HepG2 (cell line): Measurements from ENCODE around the gene VWA3A. TPM values are rescaled to one million over a fixed set of nuclear protein-coding genes. Genes with fewer than 3 reads are reported as not detected.

ENCODE experiments used
- ATAC-seq: fragments of 200-7000 bp; cut with Tn5 transposase; 3 replicates; pipeline ENCODE4 v1.9.1; 2020; ENCODE audit warnings: mild to moderate bottlenecking, moderate library complexity
- BruUV-seq: library from RNA; stranded (reverse); fragments of 400-500 nt; replicated peaks from 2 replicates; lab custom pipeline; 2021; lab: Mats Ljungman, UMichigan
- CTCF ChIA-PET: fragments of 300-600 bp; formaldehyde crosslinking; extraction: SDS; loops from one replicate; lab custom pipeline; 2021; ENCODE audit warnings: low total read pairs, inconsistent platforms, low intra/inter-chr PET ratio; lab: Yijun Ruan, JAX
- POLR2A ChIA-PET: fragments of 350-600 bp; sonication (Branson Sonifier 250); formaldehyde crosslinking; loops from one replicate; lab custom pipeline; 2020; ENCODE audit warnings: antibody characterized with exemption, inconsistent platforms; lab: Yijun Ruan, JAX
- DNase-seq: peaks from one replicate; pipeline ENCODE4 v3.0.0-alpha.2; 2015; ENCODE audit warnings: low spot score
- FAIRE-seq: peaks from 3 replicates; lab custom pipeline; 2011; peaks lifted over from hg19 to GRCh38; lab: Jason Lieb, UNC
- H2AFZ ChIP-seq: one replicate; pipeline ENCODE4 v1.6.1; 2011; ENCODE audit warnings: low read length, inconsistent platforms
- H3K27ac ChIP-seq: fragments of 300-600 bp; 3 replicates; pipeline ENCODE4 v1.8.0; 2011; ENCODE audit warnings: mixed run types, mild to moderate bottlenecking, mixed read lengths, low read length, inconsistent platforms; ENCODE audit not compliant: insufficient read depth; ENCODE audit errors: extremely low read length
- H3K27me3 ChIP-seq, 2 experiments: fragments of 200-600 bp in 1 of 2; 2 replicates in 1 of 2; 3 replicates in 1 of 2; pipeline versions ENCODE4 v1.6.0 to v1.8.0; 2011; ENCODE audit warnings: low read length in 2 of 2, mild to moderate bottlenecking in 2 of 2, moderate library complexity in 2 of 2, inconsistent platforms in 1 of 2; ENCODE audit not compliant: insufficient read depth in 2 of 2, control insufficient read depth in 1 of 2
- H3K36me3 ChIP-seq, 2 experiments: fragments of 200-600 bp in 1 of 2; replicated peaks in 1 of 2; 2 replicates in 1 of 2; 3 replicates in 1 of 2; pipeline versions ENCODE4 v1.5.1 to v1.8.0; 2011; ENCODE audit warnings: low read length in 2 of 2, inconsistent platforms in 1 of 2; ENCODE audit not compliant: insufficient read depth in 2 of 2, control insufficient read depth in 1 of 2
- H3K4me1 ChIP-seq: 2 replicates; pipeline ENCODE4 v1.5.1; 2012; ENCODE audit warnings: low read length, inconsistent platforms; ENCODE audit not compliant: insufficient read depth
- H3K4me2 ChIP-seq: 2 replicates; pipeline ENCODE4 v1.6.0; 2011; ENCODE audit warnings: low read depth, low read length, inconsistent platforms
- H3K4me3 ChIP-seq, 3 experiments: fragments of 200-600 bp in 1 of 3; sonication (generic), shearing (Covaris generic) in 1 of 3; replicated peaks in 1 of 3; 2 replicates each; pipeline ENCODE4 v1.5.1; 2011 to 2016; ENCODE audit warnings: low read length in 3 of 3, inconsistent platforms in 2 of 3, low read depth in 2 of 3, mild to moderate bottlenecking in 2 of 3, control low read depth in 1 of 3, mixed read lengths in 1 of 3; ENCODE audit not compliant: insufficient read depth in 1 of 3
- H3K79me2 ChIP-seq: one replicate; pipeline ENCODE4 v1.6.1; 2011; ENCODE audit warnings: low read length, inconsistent platforms; ENCODE audit not compliant: insufficient read depth
- H3K9ac ChIP-seq: 2 replicates; pipeline ENCODE4 v1.6.0; 2011; ENCODE audit warnings: mild to moderate bottlenecking, low read depth, low read length, inconsistent platforms; ENCODE audit not compliant: insufficient read depth
- H3K9me3 ChIP-seq: 2 replicates; pipeline ENCODE4 v1.5.1; 2012; ENCODE audit warnings: mild to moderate bottlenecking, low read length
- H4K20me1 ChIP-seq: 2 replicates; pipeline ENCODE4 v1.6.0; 2011; ENCODE audit warnings: inconsistent platforms, mild to moderate bottlenecking, low read length, moderate library complexity; ENCODE audit not compliant: insufficient read depth
- CREB1 ChIP-seq, 2 experiments: fragments of 450-650 bp in 1 of 2; IDR thresholded peaks; 2 replicates each; pipeline ENCODE4 v1.6.1; 2016 to 2017; ENCODE audit warnings: control low read depth in 1 of 2, mild to moderate bottlenecking in 1 of 2, missing compliant biosample characterization in 1 of 2, missing genetic modification characterization in 1 of 2
- E2F2 ChIP-seq: sonication (generic); formaldehyde crosslinking; IDR thresholded peaks from 2 replicates; pipeline ENCODE4 v1.4.0; 2020; ENCODE audit warnings: missing genetic modification reagents, borderline replicate concordance
- ERF ChIP-seq: IDR thresholded peaks from 2 replicates; pipeline ENCODE4 v1.6.1; 2018; ENCODE audit warnings: missing biosample characterization, missing genetic modification reagents
- HOXA5 ChIP-seq: sonication (generic); formaldehyde crosslinking; IDR thresholded peaks from 2 replicates; pipeline ENCODE4 v1.4.0; 2020; ENCODE audit warnings: missing genetic modification reagents
- KDM1A ChIP-seq: IDR thresholded peaks from 2 replicates; pipeline ENCODE4 v1.6.1; 2016; ENCODE audit warnings: missing compliant biosample characterization
- NFIC ChIP-seq: IDR thresholded peaks from 2 replicates; pipeline ENCODE4 v1.6.1; 2012; ENCODE audit warnings: mild to moderate bottlenecking, low read length, inconsistent platforms
- RFXAP ChIP-seq: sonication (generic); formaldehyde crosslinking; IDR thresholded peaks from 2 replicates; pipeline ENCODE4 v1.4.0; 2020; ENCODE audit warnings: missing genetic modification reagents, borderline replicate concordance
- ZIK1 ChIP-seq: sonication (generic); formaldehyde crosslinking; IDR thresholded peaks from 2 replicates; pipeline ENCODE4 v1.5.0; 2020; ENCODE audit warnings: mild to moderate bottlenecking, low read depth, missing genetic modification reagents, borderline replicate concordance
- ZNF121 ChIP-seq: sonication (generic); formaldehyde crosslinking; IDR thresholded peaks from 2 replicates; pipeline ENCODE4 v1.5.0; 2020; ENCODE audit warnings: mild to moderate bottlenecking, missing genetic modification reagents
- ZNF326 ChIP-seq: sonication (generic); formaldehyde crosslinking; IDR thresholded peaks from 2 replicates; pipeline ENCODE4 v1.4.0; 2020; ENCODE audit warnings: missing genetic modification reagents, borderline replicate concordance
- ZNF430 ChIP-seq: sonication (generic); formaldehyde crosslinking; IDR thresholded peaks from 2 replicates; pipeline ENCODE4 v1.9.0; 2021; ENCODE audit warnings: mild to moderate bottlenecking, missing genetic modification reagents
- ZNF512 ChIP-seq: sonication (generic); formaldehyde crosslinking; IDR thresholded peaks from 2 replicates; pipeline ENCODE4 v1.4.0; 2020; ENCODE audit warnings: mild to moderate bottlenecking, missing genetic modification reagents
- ZNF589 ChIP-seq: sonication (generic); formaldehyde crosslinking; conservative IDR thresholded peaks from 2 replicates; pipeline ENCODE4 v1.8.0; 2022; ENCODE audit warnings: mild to moderate bottlenecking, moderate library complexity, missing genetic modification reagents
- WGBS: methylation state at CpG from one replicate; pipeline ENCODE4 v1.1.6; 2017; ENCODE audit warnings: low lambda C conversion rate; 5-methylcytosine and 5-hydroxymethylcytosine counted together
- in situ Hi-C: cut with HindIII; loops from 2 replicates; pipeline ENCODE4 v1.10.0; 2017; ENCODE audit warnings: low pct_unique_long_range_greater_than_20kb; ENCODE audit not compliant: extremely low pct_ligation_motif_present
- intact Hi-C: fragments of 100-400 bp; cut with micrococcal nuclease; formaldehyde crosslinking; loops from one replicate; pipeline ENCODE4 v1.10.0; 2022; ENCODE audit not compliant: unreplicated experiment
- polyA plus RNA-seq, 8 experiments: library from polyadenylated mRNA; depleted of rRNA in 3 of 8; stranded (reverse) in 7 of 8; unstranded in 1 of 8; fragments of >200 nt; fragmentation: Illumina TruSeq in 4 of 8; extraction: Trizol in 4 of 8; gene quantifications; 2 replicates each; pipeline versions ENCODE4 v1.2.1 to v1.2.3, GENCODE V29; 2011 to 2016; ENCODE audit warnings: low read depth in 4 of 8, missing spikeins in 1 of 8, mixed read lengths in 1 of 8; ENCODE audit not compliant: insufficient read depth in 1 of 8
- total RNA-seq, 5 experiments: library from RNA; depleted of rRNA; stranded (reverse); fragments of >200 nt; fragmentation: Illumina TruSeq; extraction: Trizol; gene quantifications; 2 replicates each; pipeline ENCODE4 v1.2.3, GENCODE V29; 2016; ENCODE audit warnings: low read depth in 1 of 5
- TF ChIP-seq, protein P1 (sequence below): IDR thresholded peaks from 2 replicates; pipeline ENCODE4 v1.6.1; 2016; ENCODE audit warnings: missing biosample characterization, missing genetic modification reagents, low read depth
- TF ChIP-seq, protein P2 (sequence below): fragments of 450-650 bp; IDR thresholded peaks from 2 replicates; pipeline ENCODE4 v1.6.1; 2017

VWA3A gene
- total and polyA plus RNA-seq, 2 of the 13 experiments (the other 11 are each of a cell fraction or from before 2014, with no cell fraction given): 0.03 to 0.07 TPM

DNA sequence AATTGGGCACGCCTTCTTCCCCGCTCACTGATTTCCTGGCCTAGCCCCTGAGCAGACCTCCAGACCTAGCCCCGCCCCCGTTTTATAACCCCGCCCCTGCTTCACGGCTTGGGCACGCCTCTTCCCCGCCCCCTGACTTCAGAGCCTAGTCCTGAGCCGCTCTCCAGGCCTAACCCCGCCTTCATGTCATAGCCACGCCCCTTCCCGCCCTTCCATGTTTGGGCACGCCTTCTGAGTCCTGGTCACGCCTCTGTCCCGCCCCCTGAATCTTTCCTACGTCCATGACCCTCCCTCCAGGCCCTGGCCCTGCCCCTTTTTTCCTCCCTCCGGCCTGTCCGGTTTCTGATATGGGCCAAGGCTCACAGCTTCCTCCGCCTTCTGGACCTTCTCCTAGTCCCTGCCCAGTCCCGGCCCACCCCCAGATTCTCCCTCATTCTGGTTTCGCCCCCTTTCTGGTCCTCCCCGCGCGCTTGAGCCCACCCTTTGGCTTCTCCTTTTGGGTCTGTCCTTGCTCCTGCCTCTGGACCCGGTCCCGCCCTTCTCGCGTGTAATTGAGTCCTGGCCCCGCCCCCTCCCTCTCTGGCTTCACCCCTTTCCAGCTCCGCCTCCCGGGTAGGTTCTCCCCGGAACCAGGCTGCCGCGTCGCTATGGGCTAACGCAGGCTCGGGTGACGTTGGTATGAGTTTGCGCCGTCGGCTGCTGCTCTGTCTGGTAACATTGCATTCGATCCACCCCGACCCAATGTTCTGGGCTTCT, 98.6 kb downstream of the VWA3A start (continued):
- TF ChIP-seq, protein P1, sequence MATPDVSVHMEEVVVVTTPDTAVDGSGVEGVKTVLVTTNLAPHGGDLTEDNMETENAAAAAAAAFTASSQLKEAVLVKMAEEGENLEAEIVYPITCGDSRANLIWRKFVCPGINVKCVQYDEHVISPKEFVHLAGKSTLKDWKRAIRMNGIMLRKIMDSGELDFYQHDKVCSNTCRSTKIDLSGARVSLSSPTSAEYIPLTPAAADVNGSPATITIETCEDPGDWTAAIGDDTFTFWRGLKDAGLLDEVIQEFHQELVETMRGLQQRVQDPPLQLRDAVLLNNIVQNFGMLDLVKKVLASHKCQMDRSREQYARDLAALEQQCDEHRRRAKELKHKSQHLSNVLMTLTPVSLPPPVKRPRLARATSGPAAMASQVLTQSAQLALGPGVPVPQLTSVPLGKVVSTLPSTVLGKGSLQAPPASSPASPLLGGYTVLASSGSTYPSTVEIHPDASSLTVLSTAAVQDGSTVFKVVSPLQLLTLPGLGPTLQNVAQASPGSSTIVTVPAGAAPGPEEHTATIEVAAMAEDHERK (CRISPR knock-in tag): no peak
- TF ChIP-seq HOXA5 (CRISPR knock-in tag) (no peak), KDM1A (CRISPR knock-in tag) (no peak), ZNF121 (CRISPR knock-in tag) (peak; percentile 50; the same call in 1 of the 2 replicates), ZIK1 (CRISPR knock-in tag) (no peak), ERF (peak; percentile 62; the same call in 1 of the 2 replicates)

DNA sequence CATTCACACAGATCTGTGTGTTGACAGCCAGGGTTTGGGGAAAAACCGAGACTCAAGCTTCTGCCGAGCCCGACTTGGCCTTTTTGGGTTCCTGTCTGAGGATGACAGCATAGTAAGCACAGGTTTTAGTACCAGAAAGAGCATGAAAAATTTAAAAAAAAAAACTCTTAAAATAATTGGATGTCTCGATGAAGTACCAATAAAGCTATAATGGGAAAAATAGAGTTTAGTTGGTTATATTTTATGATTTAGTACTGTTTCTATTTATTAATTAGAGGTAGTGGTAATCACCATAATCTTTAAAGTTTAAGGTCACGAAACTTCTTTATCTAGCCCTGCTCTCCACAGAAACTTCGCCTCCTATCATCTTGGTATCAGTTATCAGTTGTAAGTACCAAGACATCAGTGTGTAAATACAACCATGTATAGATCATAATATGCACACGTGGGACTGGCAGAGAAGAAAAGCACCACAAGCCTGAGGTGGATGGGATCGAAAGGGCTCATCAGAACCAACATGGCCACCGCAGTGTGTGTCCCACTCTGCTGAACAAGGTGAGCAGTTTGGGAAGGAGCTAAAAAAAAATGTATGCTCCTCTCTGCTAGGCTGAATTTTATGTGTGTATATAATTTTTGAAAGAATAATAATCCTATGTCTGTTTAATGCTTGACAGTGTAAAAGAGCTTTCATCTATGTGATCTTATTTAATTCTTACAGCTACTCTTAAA, 99.4 kb downstream of the VWA3A start:
- CTCF ChIA-PET: interaction anchor here (1.0 kb wide), 1 partner anchor 105 kb away, joined by 3 read pairs; no protein-coding TSS in a partner anchor
- in situ Hi-C loops: no loop called here
- H3K9ac ChIP-seq: peak overlapping the region; percentile 89
- DNase-seq (peak; percentile 70), FAIRE-seq (peak; percentile 23), ATAC-seq (no peak)
- BruUV-seq: TSS peak; percentile 92
- no peaks in the 10 kb centered on the region; a peak in 1 of 5 replicates for H3K36me3 ChIP-seq
- peak overlapping the region; percentile 94 for H3K27ac ChIP-seq
- H3K4me2 ChIP-seq: peak overlapping the region; percentile 99
- H3K27me3 ChIP-seq: no peaks in the 10 kb centered on the region; a peak in 2 of 5 replicates
- H3K4me3 ChIP-seq: peak overlapping the region; percentile 72 to 87 (median 72)
- H3K79me2 ChIP-seq: no peaks in the 10 kb centered on the region
- intact Hi-C loops: no loop called here
- WGBS: 1% methylated on average over 9 of the region's 9 CpGs
- peaks cover 68% of the 10 kb centered on the region for H3K4me1 ChIP-seq
- no peaks in the 10 kb centered on the region for H4K20me1 ChIP-seq
- no peak overlapping the region for H2AFZ ChIP-seq
- POLR2A ChIA-PET: interaction anchor here (0.6 to 7.3 kb wide), 21 partner anchors 9 to 941 kb away, joined by 3 to 78 read pairs (median 4); partner anchors contain the start of genes EEF2K, MOSMO, POLR3E and UQCRC2
- H3K9me3 ChIP-seq: no peaks in the 10 kb centered on the region
- TF ChIP-seq NFIC (no peak), E2F2 (CRISPR knock-in tag) (no peak), ZNF326 (CRISPR knock-in tag) (no peak), ZNF589 (CRISPR knock-in tag) (no peak; the same call in 1 of the 2 replicates), ZNF430 (CRISPR knock-in tag) (no peak), CREB1 (IDR thresholded peaks at IDR 0.05) (no peak), CREB1 (CRISPR knock-in tag; IDR thresholded peaks at IDR 0.05) (no peak), RFXAP (CRISPR knock-in tag) (no peak; the same call in 1 of the 2 replicates), ZNF512 (no peak)
- TF ChIP-seq, protein P2, sequence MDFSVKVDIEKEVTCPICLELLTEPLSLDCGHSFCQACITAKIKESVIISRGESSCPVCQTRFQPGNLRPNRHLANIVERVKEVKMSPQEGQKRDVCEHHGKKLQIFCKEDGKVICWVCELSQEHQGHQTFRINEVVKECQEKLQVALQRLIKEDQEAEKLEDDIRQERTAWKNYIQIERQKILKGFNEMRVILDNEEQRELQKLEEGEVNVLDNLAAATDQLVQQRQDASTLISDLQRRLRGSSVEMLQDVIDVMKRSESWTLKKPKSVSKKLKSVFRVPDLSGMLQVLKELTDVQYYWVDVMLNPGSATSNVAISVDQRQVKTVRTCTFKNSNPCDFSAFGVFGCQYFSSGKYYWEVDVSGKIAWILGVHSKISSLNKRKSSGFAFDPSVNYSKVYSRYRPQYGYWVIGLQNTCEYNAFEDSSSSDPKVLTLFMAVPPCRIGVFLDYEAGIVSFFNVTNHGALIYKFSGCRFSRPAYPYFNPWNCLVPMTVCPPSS: no peak
